GM19193 (cell line): Measurements from ENCODE around the gene CLCF1.

Experiments used
- POLR2A ChIP-seq: IDR thresholded peaks from 4 replicates; pipeline ENCODE4 v1.6.1; 2011; ENCODE audit not compliant: insufficient read depth, insufficient read length; ENCODE audit errors: extremely low read depth

The CLCF1 gene

DNA sequence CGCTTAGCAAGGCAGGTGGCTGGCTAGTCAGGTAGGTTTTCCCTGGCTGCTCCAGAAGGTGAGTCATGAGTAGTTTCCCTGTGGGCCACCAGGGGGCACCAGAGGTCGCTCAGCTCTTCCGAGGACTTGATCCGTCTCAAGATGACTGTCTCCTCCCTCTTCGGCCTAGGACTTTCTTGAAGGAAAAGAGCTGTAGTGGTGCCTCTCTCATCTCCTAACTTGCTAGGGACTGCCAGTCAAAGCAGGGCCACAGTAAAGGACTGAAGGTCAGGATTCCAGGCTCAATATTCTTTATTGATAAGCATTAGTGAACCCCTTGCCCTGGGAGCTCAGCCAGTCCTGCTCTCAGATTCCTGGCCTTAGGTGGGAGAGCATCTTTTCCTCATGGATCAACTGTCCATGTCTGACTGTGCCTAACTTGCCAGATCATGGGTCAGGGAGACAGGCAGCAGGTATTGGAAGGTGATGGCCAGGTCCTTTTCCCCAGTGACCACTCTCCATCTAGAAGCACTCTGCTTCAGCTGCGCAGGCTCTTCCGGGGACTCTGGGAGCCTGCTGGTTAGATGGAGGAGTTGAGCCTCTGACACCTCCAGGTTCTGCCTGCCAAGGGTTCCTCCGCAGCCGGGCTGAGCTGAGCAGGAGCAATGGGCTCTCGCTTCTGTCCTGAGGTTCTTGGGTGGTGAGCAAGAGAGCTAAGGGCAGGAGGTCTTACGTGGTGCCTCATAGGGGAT, 22.0 kb downstream of the CLCF1 start:
- TF ChIP-seq POLR2A: no peak

DNA sequence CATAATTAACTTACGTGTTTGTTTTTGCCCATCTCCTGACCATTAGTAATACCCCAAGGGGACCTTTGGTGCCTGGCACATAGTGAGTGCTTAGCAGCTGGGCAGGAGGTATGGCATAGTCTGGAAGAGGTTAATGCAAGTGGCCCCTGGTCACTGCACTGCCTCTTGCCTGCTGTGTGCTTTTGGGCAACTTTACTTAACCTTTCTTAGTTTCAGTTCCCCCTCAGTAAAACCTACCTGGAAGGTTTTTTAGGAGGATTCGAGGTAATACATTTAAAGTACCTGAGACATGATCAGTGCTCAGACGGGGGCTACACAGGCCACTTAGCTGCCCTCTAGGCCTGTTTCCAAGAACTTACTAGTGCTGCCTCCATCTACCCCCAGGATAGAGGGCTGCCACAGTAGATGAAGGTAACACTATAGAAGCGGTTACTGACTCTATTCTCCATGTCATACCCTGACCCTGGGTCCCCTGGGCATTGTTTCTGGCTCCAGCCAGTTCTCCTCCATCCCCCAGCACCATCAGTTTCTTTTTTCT, 23.4 kb downstream of the CLCF1 start:
- no peak for TF ChIP-seq POLR2A

GRCh38 chr11:67349457-67349856, 23.9 kb downstream of the CLCF1 start:
- no peak for TF ChIP-seq POLR2A

- no peak for TF ChIP-seq POLR2A
Observed at GRCh38 chr11:67349036-67349435, 24.4 kb downstream of the CLCF1 start.

DNA sequence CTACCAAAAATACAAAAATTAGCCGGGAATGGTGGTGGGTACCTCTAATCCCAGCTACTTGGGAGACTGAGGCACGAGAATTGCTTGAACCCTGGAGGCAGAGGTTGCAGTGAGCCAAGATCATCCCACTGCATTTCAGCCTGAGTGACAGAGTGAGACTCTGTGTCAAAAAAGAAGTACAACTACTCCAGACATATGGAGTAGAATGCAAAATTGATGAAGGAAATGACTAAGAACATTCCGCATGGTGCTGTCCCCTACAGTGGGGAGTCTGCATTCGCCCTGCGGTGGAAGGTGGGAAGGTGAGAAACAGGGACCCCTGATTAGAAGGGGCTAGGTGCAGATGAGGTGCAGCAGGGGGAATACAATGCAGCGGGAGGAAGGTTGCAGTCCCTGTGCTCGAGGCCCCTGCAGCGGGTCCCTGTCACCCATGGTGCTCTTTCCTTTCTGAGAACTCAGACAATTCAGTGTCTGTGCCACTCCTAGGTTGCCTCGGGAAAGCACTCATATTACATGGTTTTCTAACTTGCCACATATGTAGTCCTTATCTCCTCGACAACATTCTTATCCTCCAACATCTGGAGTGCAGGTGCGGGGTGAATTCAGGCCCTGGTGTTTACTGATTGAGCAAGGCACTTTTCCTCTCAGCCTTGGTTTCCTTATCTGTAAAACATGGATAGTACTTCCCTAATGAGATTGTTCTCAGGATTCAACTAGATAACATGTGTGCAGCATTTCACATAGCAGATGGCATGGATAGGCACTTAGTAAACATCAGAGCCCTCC, 25.2 kb downstream of the CLCF1 start:
- no peak for TF ChIP-seq POLR2A

- no peak for TF ChIP-seq POLR2A
Observed at GRCh38 chr11:67345920-67346819, 27.2 kb downstream of the CLCF1 start.

- TF ChIP-seq POLR2A: no peak
Observed at GRCh38 chr11:67345247-67345919, 28.0 kb downstream of the CLCF1 start.

DNA sequence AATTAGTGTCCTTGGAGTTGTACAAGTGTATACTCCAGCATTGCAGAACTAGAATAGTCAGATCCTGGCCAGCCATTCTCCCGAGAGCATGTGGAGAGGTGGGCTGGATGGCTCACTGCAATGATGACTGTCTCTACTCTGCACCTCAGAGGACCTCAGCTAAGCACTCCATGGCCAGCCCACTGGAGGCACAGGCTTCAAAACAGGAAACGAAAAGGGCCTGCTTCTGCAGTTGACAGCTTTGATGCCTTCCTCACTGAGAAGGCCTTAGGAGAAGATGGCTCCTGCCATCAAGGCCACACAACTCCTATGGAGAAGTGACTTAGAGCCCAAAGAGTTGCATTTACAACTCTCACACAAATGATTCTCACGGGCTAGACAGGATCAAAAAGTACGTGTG, 29.1 kb downstream of the CLCF1 start:
- no peak for TF ChIP-seq POLR2A

DNA sequence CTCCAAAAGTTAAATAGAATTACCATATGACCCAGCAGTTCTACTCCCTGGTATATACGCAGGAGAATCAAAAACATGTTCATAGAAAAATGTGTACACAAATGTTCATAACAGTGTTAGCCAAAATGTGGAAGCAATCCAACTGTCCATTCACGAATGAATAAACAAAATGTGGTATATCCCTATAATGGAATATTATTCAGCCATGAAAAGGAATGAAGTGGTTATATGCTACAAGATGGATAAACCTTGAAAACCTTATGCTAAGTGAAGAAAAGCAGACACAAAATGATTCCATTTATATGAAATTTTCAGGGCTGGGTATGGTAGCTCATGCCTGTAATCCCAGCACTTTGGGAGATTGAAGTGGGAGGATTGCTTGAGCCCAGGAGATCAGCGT, 36.1 kb downstream of the CLCF1 start:
- TF ChIP-seq POLR2A: no peak

DNA sequence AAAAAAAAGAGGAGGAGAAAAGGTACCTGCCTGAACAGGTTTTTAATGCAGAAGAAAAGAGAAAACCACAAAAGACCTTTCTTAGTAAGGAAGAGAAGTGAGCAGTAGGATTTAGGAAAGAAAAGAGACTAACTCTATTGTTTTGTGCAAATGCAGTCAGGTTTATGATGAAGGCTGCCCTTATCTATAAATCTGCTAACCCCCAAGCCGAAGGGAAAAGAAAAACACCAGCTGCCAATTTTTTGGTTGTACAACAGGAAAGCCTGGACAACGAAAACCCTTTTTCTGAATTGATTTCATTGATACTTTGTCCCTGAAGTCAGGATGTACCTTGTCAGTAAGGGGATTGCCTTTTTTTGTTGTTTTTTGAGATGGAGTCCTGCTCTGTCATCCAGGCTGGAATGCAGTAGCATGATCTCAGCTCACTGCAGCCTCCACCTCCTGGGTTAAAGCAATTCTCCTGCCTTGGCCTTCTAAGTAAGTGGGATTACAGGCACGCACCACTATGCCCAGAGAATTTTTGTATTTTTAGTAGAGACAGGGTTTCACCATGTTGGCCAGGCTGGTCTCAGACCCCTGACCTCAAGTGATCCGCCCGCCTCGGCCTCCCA, 41.2 kb downstream of the CLCF1 start:
- no peak for TF ChIP-seq POLR2A

- TF ChIP-seq POLR2A: no peak
Observed at GRCh38 chr11:67323526-67323925, 49.9 kb downstream of the CLCF1 start.

DNA sequence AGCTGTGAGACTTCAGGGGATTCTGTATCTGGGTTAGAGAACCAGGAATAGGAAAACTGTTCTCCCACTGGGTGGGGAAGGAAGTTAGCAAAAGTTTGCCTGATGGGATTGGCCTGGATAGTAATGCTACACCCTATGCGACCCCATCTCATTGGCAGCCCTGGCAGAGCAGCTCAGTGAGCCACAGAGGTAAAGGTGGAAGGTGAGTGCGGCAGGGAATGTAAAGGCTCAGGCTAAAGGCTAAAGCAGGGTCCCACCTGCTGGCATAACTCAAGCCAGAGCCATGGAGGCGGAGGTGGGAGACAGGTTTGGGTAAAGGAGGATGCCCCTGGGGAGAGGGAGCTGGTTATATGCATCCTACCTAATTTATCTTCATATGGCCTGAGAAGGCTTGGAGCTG, 51.3 kb downstream of the CLCF1 start:
- TF ChIP-seq POLR2A: no peak

GRCh38 chr11:67321313-67321871, 52.0 kb downstream of the CLCF1 start:
- TF ChIP-seq POLR2A: no peak

GRCh38 chr11:67320691-67321090, 52.7 kb downstream of the CLCF1 start:
- TF ChIP-seq POLR2A: no peak

- no peak for TF ChIP-seq POLR2A
Observed at GRCh38 chr11:67320011-67320410, 53.4 kb downstream of the CLCF1 start.
